ENCODE results near the gene GALNT16.
"Not testable (repeated sequence)": the region's sequence is repeated elsewhere in the genome, so short reads cannot be mapped to it uniquely, and the experiment has no call there.

Gene GALNT16

GRCh38 chr14:69260190-69260860 lies 367 bp downstream of the GALNT16 start:
- no peak for DNase-seq

GRCh38 chr14:69260861-69261564 lies 1.1 kb downstream of the GALNT16 start:
- DNase-seq, result no peak

- no peak for DNase-seq
These were observed 1.9 kb downstream of the GALNT16 start for GRCh38 chr14:69261761-69262331.

GRCh38 chr14:69262516-69262915 lies 2.6 kb downstream of the GALNT16 start:
- no peak for DNase-seq

GRCh38 chr14:69263364-69263763 lies 3.4 kb downstream of the GALNT16 start:
- no peak for DNase-seq

GRCh38 chr14:69263771-69264170 lies 3.8 kb downstream of the GALNT16 start:
- DNase-seq, result no peak

- no peak for DNase-seq
These were observed 6.8 kb downstream of the GALNT16 start for GRCh38 chr14:69266572-69267345.

GRCh38 chr14:69267492-69267891 lies 7.5 kb downstream of the GALNT16 start:
- no peak for DNase-seq

- DNase-seq, result no peak
These were observed 8.3 kb downstream of the GALNT16 start for GRCh38 chr14:69268223-69268622.

GRCh38 chr14:69268763-69269162 lies 8.8 kb downstream of the GALNT16 start:
- DNase-seq, result no peak

- DNase-seq, result no peak
These were observed 9.4 kb downstream of the GALNT16 start for GRCh38 chr14:69269381-69269780.

- DNase-seq, result no peak
These were observed 10.1 kb downstream of the GALNT16 start for GRCh38 chr14:69270097-69270496.

GRCh38 chr14:69270795-69271708 lies 11.1 kb downstream of the GALNT16 start:
- DNase-seq, result no peak

GRCh38 chr14:69274321-69274720 lies 14.4 kb downstream of the GALNT16 start:
- DNase-seq, result no peak

- DNase-seq, result no peak
These were observed 15.4 kb downstream of the GALNT16 start for GRCh38 chr14:69275331-69275730.

- not testable (repeated sequence) for DNase-seq
These were observed 17.4 kb downstream of the GALNT16 start for GRCh38 chr14:69277356-69277755.

- DNase-seq, result no peak
These were observed 20.9 kb downstream of the GALNT16 start for GRCh38 chr14:69280746-69281291.

GRCh38 chr14:69281450-69282169 lies 21.7 kb downstream of the GALNT16 start:
- no peak for DNase-seq

- no peak for DNase-seq
These were observed 22.5 kb downstream of the GALNT16 start for GRCh38 chr14:69282448-69282847.

- DNase-seq, result no peak
These were observed 24.2 kb downstream of the GALNT16 start for GRCh38 chr14:69284170-69284569.

GRCh38 chr14:69285661-69286255 lies 25.8 kb downstream of the GALNT16 start:
- DNase-seq, result no peak
